IMR-90 (cell line): Measurements from ENCODE around the gene PCDHA12. TPM values are rescaled to one million over a fixed set of nuclear protein-coding genes. Genes with fewer than 3 reads are reported as not detected.

Source experiments
- ATAC-seq: fragments of 200-7000 bp; cut with Tn5 transposase; 2 replicates; pipeline ENCODE4 v1.9.1; 2020; ENCODE audit warnings: low read depth, mild to moderate bottlenecking, moderate library complexity
- BruUV-seq: library from RNA; stranded (reverse); fragments of 400-500 nt; replicated peaks from 2 replicates; lab custom pipeline; 2021; lab: Mats Ljungman, UMichigan
- CTCF ChIA-PET: fragments of 300-600 bp; formaldehyde crosslinking; extraction: SDS; loops from one replicate; lab custom pipeline; 2021; ENCODE audit warnings: antibody characterized with exemption; lab: Yijun Ruan, JAX
- POLR2A ChIA-PET: fragments of 300-600 bp; sonication (Branson Sonifier 250); formaldehyde crosslinking; loops from one replicate; lab custom pipeline; 2022; ENCODE audit warnings: antibody characterized with exemption; ENCODE audit not compliant: unreplicated experiment; lab: Charles Lee
- DNase-seq: peaks from one replicate; pipeline ENCODE4 v3.0.0; 2013
- H2AFZ ChIP-seq: replicated peaks from 2 replicates; pipeline ENCODE3; 2013; ENCODE audit warnings: low read length, mild to moderate bottlenecking; ENCODE audit not compliant: poor library complexity
- H2AK5ac ChIP-seq: 2 replicates; pipeline ENCODE4 v1.6.1; 2013; ENCODE audit warnings: low read depth, low read length, inconsistent platforms
- H2AK9ac ChIP-seq: replicated peaks from 2 replicates; pipeline ENCODE3; 2013; ENCODE audit warnings: mild to moderate bottlenecking, low read depth, low read length, moderate library complexity; ENCODE audit not compliant: poor library complexity
- H2BK120ac ChIP-seq: 2 replicates; pipeline ENCODE4 v1.6.1; 2013; ENCODE audit warnings: low read depth, low read length, inconsistent platforms
- H2BK15ac ChIP-seq: 3 replicates; pipeline ENCODE4 v1.6.1; 2013; ENCODE audit warnings: low read depth, low read length, inconsistent platforms
- H2BK20ac ChIP-seq: 2 replicates; pipeline ENCODE4 v1.6.1; 2013; ENCODE audit warnings: low read depth, mild to moderate bottlenecking, inconsistent platforms, low read length, moderate library complexity
- H2BK5ac ChIP-seq: 2 replicates; pipeline ENCODE4 v1.6.1; 2013; ENCODE audit warnings: mild to moderate bottlenecking, low read depth, low read length, inconsistent platforms; ENCODE audit not compliant: poor library complexity, severe bottlenecking
- H3K14ac ChIP-seq: replicated peaks from 2 replicates; pipeline ENCODE4 v1.6.1; 2013; ENCODE audit warnings: low read depth, low read length, inconsistent platforms
- H3K18ac ChIP-seq: 2 replicates; pipeline ENCODE4 v1.6.1; 2013; ENCODE audit warnings: low read depth, low read length, control low read depth
- H3K23ac ChIP-seq: 2 replicates; pipeline ENCODE4 v1.6.1; 2013; ENCODE audit warnings: low read depth, low read length, inconsistent platforms
- H3K27ac ChIP-seq: 2 replicates; pipeline ENCODE4 v1.5.1; 2013; ENCODE audit warnings: mild to moderate bottlenecking, control low read depth, low read length; ENCODE audit not compliant: insufficient read depth
- H3K27me3 ChIP-seq: 2 replicates; pipeline ENCODE4 v1.6.1; 2013; ENCODE audit warnings: low read length; ENCODE audit not compliant: control insufficient read depth, insufficient read depth
- H3K36me3 ChIP-seq: 2 replicates; pipeline ENCODE4 v1.6.1; 2013; ENCODE audit warnings: low read length, mixed read lengths; ENCODE audit not compliant: control insufficient read depth, insufficient read depth
- H3K4ac ChIP-seq: 2 replicates; pipeline ENCODE4 v1.6.1; 2013; ENCODE audit warnings: low read depth, low read length, inconsistent platforms
- H3K4me1 ChIP-seq: 2 replicates; pipeline ENCODE4 v1.6.1; 2013; ENCODE audit warnings: low read length, mixed read lengths; ENCODE audit not compliant: control insufficient read depth, insufficient read depth
- H3K4me2 ChIP-seq: 2 replicates; pipeline ENCODE4 v1.6.1; 2013; ENCODE audit warnings: low read depth, mild to moderate bottlenecking, control low read depth, low read length, moderate library complexity
- H3K4me3 ChIP-seq: 2 replicates; pipeline ENCODE4 v1.5.1; 2013; ENCODE audit warnings: low read depth, mild to moderate bottlenecking, control low read depth, low read length, moderate library complexity; ENCODE audit not compliant: insufficient read depth
- H3K56ac ChIP-seq: 2 replicates; pipeline ENCODE4 v1.6.1; 2013; ENCODE audit warnings: low read length, inconsistent platforms; ENCODE audit not compliant: insufficient read depth; ENCODE audit errors: extremely low read depth
- H3K79me1 ChIP-seq, 2 experiments: 2 replicates each; pipeline ENCODE4 v1.6.1; 2013; ENCODE audit warnings: low read length in 2 of 2, inconsistent platforms in 1 of 2, low read depth in 1 of 2
- H3K9ac ChIP-seq: 2 replicates; pipeline ENCODE4 v1.6.1; 2013; ENCODE audit warnings: low read depth, low read length, control low read depth
- H3K9me1 ChIP-seq: 2 replicates; pipeline ENCODE4 v1.6.1; 2013; ENCODE audit warnings: low read length, inconsistent platforms; ENCODE audit not compliant: insufficient read depth
- H3K9me3 ChIP-seq: 2 replicates; pipeline ENCODE4 v1.6.1; 2013; ENCODE audit warnings: low read length; ENCODE audit not compliant: control insufficient read depth, insufficient read depth
- H4K20me1 ChIP-seq: 2 replicates; pipeline ENCODE4 v1.6.1; 2013; ENCODE audit warnings: low read length, inconsistent platforms; ENCODE audit not compliant: insufficient read depth
- H4K5ac ChIP-seq: 2 replicates; pipeline ENCODE4 v1.6.1; 2013; ENCODE audit warnings: mild to moderate bottlenecking, low read depth, low read length, control low read depth
- H4K8ac ChIP-seq, 2 experiments: 2 replicates each; pipeline ENCODE4 v1.6.1; 2013; ENCODE audit warnings: low read depth in 2 of 2, low read length in 2 of 2, control low read depth in 1 of 2, inconsistent platforms in 1 of 2
- H4K91ac ChIP-seq: 2 replicates; pipeline ENCODE4 v1.6.1; 2013; ENCODE audit warnings: low read depth, low read length, inconsistent platforms; ENCODE audit not compliant: insufficient read depth
- BHLHE40 ChIP-seq: fragments of 150-350 bp; IDR thresholded peaks from 2 replicates; pipeline ENCODE4 v1.6.1; 2016; ENCODE audit warnings: mild to moderate bottlenecking, low read depth, low read length
- CEBPB ChIP-seq: IDR thresholded peaks from 2 replicates; pipeline ENCODE4 v1.6.1; 2012; ENCODE audit warnings: low read depth, low read length, improper control_type of control experiment
- CHD1 ChIP-seq: IDR thresholded peaks from 2 replicates; pipeline ENCODE4 v1.6.1; 2012; ENCODE audit warnings: low read depth, low read length, improper control_type of control experiment
- FOS ChIP-seq: fragments of 150-350 bp; IDR thresholded peaks from 2 replicates; pipeline ENCODE4 v1.6.1; 2016; ENCODE audit warnings: low read depth, low read length
- MAFK ChIP-seq: IDR thresholded peaks from 2 replicates; pipeline ENCODE4 v1.6.1; 2012; ENCODE audit warnings: low read depth, low read length, improper control_type of control experiment
- MAZ ChIP-seq: IDR thresholded peaks from 2 replicates; pipeline ENCODE4 v1.6.1; 2012; ENCODE audit warnings: low read depth, mild to moderate bottlenecking, low read length, improper control_type of control experiment, moderate library complexity, borderline replicate concordance
- MXI1 ChIP-seq: IDR thresholded peaks from 2 replicates; pipeline ENCODE4 v1.6.1; 2012; ENCODE audit warnings: low read depth, mild to moderate bottlenecking, low read length, moderate library complexity, borderline replicate concordance
- NFE2L2 ChIP-seq: fragments of 150-350 bp; IDR thresholded peaks from 2 replicates; pipeline ENCODE4 v1.6.1; 2016; ENCODE audit warnings: low read depth, mild to moderate bottlenecking, low read length
- POLR2A ChIP-seq: IDR thresholded peaks from 2 replicates; pipeline ENCODE4 v1.6.1; 2012; ENCODE audit warnings: mild to moderate bottlenecking, low read depth, low read length
- RAD21 ChIP-seq: IDR thresholded peaks from 2 replicates; pipeline ENCODE4 v1.6.1; 2012; ENCODE audit warnings: low read length, improper control_type of control experiment
- RCOR1 ChIP-seq: IDR thresholded peaks from 2 replicates; pipeline ENCODE4 v1.6.1; 2012; ENCODE audit warnings: mild to moderate bottlenecking, low read length, improper control_type of control experiment; ENCODE audit not compliant: insufficient replicate concordance
- RFX5 ChIP-seq: IDR thresholded peaks from 2 replicates; pipeline ENCODE4 v1.8.0; 2012; ENCODE audit warnings: low read depth, mild to moderate bottlenecking, low read length, moderate library complexity
- SMC3 ChIP-seq: fragments of 150-350 bp; IDR thresholded peaks from 2 replicates; pipeline ENCODE4 v1.6.1; 2016; ENCODE audit warnings: low read depth, mild to moderate bottlenecking, antibody characterized with exemption, low read length, moderate library complexity
- WGBS, 2 experiments: methylation state at CpG; one replicate each; pipeline versions ENCODE4 v1.1.5 to v1.1.7; 2013; ENCODE audit warnings: missing lambda C conversion rate in 2 of 2; ENCODE audit not compliant: insufficient read length in 1 of 2; ENCODE audit errors: extremely low coverage in 2 of 2; 5-methylcytosine and 5-hydroxymethylcytosine counted together
- dilution Hi-C: fragments of 300-500 bp; cut with HindIII; formaldehyde crosslinking; loops from one replicate; pipeline ENCODE4 v1.14.3; 2018; ENCODE audit warnings: low sequenced_read_pairs; ENCODE audit not compliant: unreplicated experiment
- in situ Hi-C: fragments of 300-500 bp; cut with MboI; formaldehyde crosslinking; loops from 3 replicates; pipeline ENCODE4 v1.14.3; 2019; ENCODE audit warnings: low sequenced_read_pairs, inconsistent platforms, mixed read lengths
- intact Hi-C: fragments of 100-400 bp; cut with micrococcal nuclease; formaldehyde crosslinking; loops from 2 replicates; pipeline ENCODE4 v1.10.0; 2022
- polyA plus RNA-seq, 3 experiments: library from polyadenylated mRNA; depleted of rRNA; stranded (reverse); fragments of >200 nt; gene quantifications; 2 replicates each; pipeline ENCODE4 v1.2.3, GENCODE V29; 2012; ENCODE audit warnings: low replicate concordance in 1 of 3
- total RNA-seq: library from RNA; depleted of rRNA; stranded (reverse); fragments of >200 nt; gene quantifications from 2 replicates; pipeline ENCODE4 v1.2.3, GENCODE V29; 2012
- TF ChIP-seq, protein P1 (sequence below): fragments of 150-350 bp; IDR thresholded peaks from 2 replicates; pipeline ENCODE4 v1.6.1; 2016; ENCODE audit warnings: low read depth, mild to moderate bottlenecking, low read length, moderate library complexity, borderline replicate concordance
- TF ChIP-seq, protein P2 (sequence below): conservative IDR thresholded peaks from 2 replicates; pipeline ENCODE4 v1.5.1; 2012; ENCODE audit warnings: mild to moderate bottlenecking, low read depth, low read length, improper control_type of control experiment
- TF ChIP-seq, protein P3 (sequence below): fragments of 150-350 bp; IDR thresholded peaks from 2 replicates; pipeline ENCODE4 v1.6.1; 2017; ENCODE audit warnings: mild to moderate bottlenecking, antibody characterized with exemption, low read length, low read depth

Gene PCDHA12
- total and polyA plus RNA-seq, 2 of the 4 experiments (the other 2 are of a cell fraction), result not detected

DNA sequence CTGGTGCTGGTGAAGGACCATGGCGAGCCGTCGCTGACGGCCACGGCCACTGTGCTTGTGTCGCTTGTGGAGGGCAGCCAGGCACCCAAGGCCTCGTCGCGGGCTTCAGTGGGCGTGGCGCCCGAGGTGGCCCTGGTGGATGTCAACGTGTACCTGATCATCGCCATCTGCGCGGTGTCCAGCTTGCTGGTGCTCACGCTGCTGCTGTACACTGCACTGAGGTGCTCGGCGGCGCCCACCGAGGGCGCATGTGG, 17.2 kb upstream of the PCDHA12 start:
- Histone ChIP-seq H3K9me1 (no peaks in the 10 kb centered on the region), H4K8ac (no peak overlapping the region), H3K56ac (no peak overlapping the region), H3K4me1 (no peaks in the 10 kb centered on the region), H3K9me3 (peaks cover 34% of the 10 kb centered on the region), H2BK20ac (no peak overlapping the region), H2BK120ac (no peak overlapping the region), H2AK9ac (no peak overlapping the region), H3K18ac (no peak overlapping the region), H4K20me1 (no peaks in the 10 kb centered on the region), H3K4ac (no peak overlapping the region), H4K5ac (no peak overlapping the region), H3K23ac (no peak overlapping the region), H3K79me1 (no peaks in the 10 kb centered on the region), H3K27me3 (no peaks in the 10 kb centered on the region), H2BK5ac (no peak overlapping the region), H2AFZ (no peak overlapping the region), H3K27ac (no peak overlapping the region), H3K4me2 (no peak overlapping the region), H2BK15ac (no peak overlapping the region), H3K36me3 (no peaks in the 10 kb centered on the region), H3K4me3 (no peak overlapping the region), H2AK5ac (no peak overlapping the region), H3K9ac (no peak overlapping the region), H3K14ac (no peak overlapping the region), H4K91ac (no peak overlapping the region)
- no peak for TF ChIP-seq MAZ
- TF ChIP-seq SMC3, result no peak
- no peak for TF ChIP-seq MAFK
- TF ChIP-seq, protein P1, sequence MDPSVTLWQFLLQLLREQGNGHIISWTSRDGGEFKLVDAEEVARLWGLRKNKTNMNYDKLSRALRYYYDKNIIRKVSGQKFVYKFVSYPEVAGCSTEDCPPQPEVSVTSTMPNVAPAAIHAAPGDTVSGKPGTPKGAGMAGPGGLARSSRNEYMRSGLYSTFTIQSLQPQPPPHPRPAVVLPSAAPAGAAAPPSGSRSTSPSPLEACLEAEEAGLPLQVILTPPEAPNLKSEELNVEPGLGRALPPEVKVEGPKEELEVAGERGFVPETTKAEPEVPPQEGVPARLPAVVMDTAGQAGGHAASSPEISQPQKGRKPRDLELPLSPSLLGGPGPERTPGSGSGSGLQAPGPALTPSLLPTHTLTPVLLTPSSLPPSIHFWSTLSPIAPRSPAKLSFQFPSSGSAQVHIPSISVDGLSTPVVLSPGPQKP, result no peak
- TF ChIP-seq RCOR1, result no peak
- no peak for TF ChIP-seq BHLHE40
- TF ChIP-seq NFE2L2, result no peak
- TF ChIP-seq, protein P2, sequence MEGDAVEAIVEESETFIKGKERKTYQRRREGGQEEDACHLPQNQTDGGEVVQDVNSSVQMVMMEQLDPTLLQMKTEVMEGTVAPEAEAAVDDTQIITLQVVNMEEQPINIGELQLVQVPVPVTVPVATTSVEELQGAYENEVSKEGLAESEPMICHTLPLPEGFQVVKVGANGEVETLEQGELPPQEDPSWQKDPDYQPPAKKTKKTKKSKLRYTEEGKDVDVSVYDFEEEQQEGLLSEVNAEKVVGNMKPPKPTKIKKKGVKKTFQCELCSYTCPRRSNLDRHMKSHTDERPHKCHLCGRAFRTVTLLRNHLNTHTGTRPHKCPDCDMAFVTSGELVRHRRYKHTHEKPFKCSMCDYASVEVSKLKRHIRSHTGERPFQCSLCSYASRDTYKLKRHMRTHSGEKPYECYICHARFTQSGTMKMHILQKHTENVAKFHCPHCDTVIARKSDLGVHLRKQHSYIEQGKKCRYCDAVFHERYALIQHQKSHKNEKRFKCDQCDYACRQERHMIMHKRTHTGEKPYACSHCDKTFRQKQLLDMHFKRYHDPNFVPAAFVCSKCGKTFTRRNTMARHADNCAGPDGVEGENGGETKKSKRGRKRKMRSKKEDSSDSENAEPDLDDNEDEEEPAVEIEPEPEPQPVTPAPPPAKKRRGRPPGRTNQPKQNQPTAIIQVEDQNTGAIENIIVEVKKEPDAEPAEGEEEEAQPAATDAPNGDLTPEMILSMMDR, result no peak
- TF ChIP-seq MXI1, result no peak
- TF ChIP-seq RFX5, result no peak
- TF ChIP-seq RAD21, result no peak
- TF ChIP-seq CHD1, result no peak
- no peak for TF ChIP-seq POLR2A
- TF ChIP-seq CEBPB, result no peak
- no peak for TF ChIP-seq FOS
- TF ChIP-seq, protein P3, sequence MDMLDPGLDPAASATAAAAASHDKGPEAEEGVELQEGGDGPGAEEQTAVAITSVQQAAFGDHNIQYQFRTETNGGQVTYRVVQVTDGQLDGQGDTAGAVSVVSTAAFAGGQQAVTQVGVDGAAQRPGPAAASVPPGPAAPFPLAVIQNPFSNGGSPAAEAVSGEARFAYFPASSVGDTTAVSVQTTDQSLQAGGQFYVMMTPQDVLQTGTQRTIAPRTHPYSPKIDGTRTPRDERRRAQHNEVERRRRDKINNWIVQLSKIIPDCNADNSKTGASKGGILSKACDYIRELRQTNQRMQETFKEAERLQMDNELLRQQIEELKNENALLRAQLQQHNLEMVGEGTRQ, result no peak
- dilution Hi-C loops (no loop called here), intact Hi-C loops (no loop called here), in situ Hi-C loops (no loop called here)
- DNase-seq (no peak), ATAC-seq (no peak)
- ChIA-PET POLR2A (no interaction called here), CTCF (no interaction called here)
- no TSS peak for BruUV-seq
- WGBS, 2 experiments, result 55% methylated on average over 19 of the region's 22 CpGs; no CpG with 5 or more reads in 1 of the 2 experiments
